Astrocyte of the hippocampus (primary cell): ENCODE measurements around the gene CCR6.

Source experiments
- DNase-seq: peaks from one replicate; pipeline ENCODE4 v3.0.0; 2011; ENCODE audit warnings: low read depth, low spot score

Gene CCR6

DNA sequence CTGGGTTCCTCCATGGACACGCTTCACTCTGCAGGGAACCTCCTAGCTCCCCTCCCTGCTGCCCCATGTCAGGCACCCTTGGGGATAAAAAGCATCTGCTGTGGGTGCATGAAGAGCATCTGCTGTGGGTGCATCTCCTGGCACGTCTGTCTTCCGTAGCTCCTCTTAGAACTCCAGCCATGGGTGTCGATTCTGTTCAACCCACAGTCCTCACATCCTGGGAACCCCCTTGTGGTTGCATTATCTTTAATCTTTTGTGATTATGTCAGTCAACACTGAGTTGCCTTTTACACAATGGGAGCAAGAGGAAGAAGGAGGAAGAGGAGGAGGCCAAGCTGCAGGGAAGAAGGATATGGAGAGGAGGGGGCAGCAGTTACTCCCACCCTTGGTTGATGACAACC is 24.1 kb upstream of the CCR6 start:
- no peak for DNase-seq

GRCh38 chr6:167099707-167100106 is 23.2 kb upstream of the CCR6 start:
- no peak for DNase-seq

DNA sequence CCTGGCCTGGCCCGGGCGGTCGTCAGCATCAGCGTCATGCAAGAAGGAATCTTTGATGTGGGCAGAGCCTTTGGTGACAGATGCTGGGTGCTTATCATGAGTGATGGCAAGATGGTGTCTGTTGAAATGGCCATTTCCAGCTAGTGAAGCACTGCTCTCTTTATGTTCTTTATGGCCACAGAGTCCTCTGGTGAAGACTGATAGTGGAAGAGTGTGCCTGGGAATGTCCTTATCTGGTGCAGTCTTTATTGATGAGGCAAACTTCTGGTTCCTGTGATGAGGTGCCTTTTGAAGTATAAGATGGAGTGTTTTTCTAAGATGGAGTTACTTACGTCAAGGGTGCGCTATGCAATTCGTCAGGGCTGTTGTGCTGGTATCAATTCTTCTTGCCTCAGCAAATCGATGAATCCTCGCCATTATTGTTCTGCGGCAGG is 22.6 kb upstream of the CCR6 start:
- DNase-seq, result no peak

- DNase-seq, result no peak
These were observed 20.6 kb upstream of the CCR6 start for GRCh38 chr6:167102318-167102717.

- DNase-seq, result no peak
These were observed 19.6 kb upstream of the CCR6 start for GRCh38 chr6:167103041-167103891.

DNA sequence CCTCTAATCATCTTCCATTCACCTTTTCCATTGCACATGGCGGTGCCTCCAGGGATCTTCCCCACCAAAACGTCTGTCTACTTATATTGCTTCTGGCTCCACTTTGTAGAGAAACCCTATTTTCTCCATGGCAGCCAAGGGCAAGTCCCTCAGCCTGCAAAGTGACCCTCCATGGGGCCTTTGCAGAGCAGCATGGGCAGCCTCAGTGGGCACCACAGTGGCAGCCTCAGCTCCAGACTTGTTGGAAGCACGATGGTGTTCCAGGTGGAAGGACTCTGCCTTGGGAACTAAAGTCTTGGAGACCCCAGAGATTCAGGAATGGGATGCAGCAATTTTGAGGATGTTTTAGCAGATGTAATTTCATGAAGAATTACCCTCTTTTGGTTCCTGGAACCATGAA is 18.5 kb upstream of the CCR6 start:
- DNase-seq, result no peak

GRCh38 chr6:167105060-167105459 is 17.8 kb upstream of the CCR6 start:
- no peak for DNase-seq

- DNase-seq, result no peak
These were observed 16.5 kb upstream of the CCR6 start for GRCh38 chr6:167106406-167106805.

DNA sequence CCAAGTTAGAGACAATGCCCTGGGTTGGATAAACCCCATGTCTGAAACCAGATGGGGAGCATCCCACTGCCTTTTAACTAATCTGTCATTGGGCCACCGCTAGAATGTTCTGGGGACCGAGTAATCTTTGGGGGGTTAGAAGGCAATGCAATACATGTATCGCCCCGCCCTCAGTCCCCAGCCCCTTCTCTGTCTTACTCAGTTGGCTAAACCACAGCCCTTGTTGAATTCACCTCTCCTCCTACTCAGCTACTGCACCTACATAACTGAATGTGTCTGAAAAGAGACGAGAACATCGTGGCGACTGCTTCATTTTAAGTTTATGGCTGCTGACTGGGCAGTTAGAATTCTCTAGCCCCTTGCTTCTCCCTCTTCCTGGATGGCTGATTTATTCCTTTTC is 15.1 kb upstream of the CCR6 start:
- no peak for DNase-seq

- no peak for DNase-seq
These were observed 14.6 kb upstream of the CCR6 start for GRCh38 chr6:167108278-167108677.

DNA sequence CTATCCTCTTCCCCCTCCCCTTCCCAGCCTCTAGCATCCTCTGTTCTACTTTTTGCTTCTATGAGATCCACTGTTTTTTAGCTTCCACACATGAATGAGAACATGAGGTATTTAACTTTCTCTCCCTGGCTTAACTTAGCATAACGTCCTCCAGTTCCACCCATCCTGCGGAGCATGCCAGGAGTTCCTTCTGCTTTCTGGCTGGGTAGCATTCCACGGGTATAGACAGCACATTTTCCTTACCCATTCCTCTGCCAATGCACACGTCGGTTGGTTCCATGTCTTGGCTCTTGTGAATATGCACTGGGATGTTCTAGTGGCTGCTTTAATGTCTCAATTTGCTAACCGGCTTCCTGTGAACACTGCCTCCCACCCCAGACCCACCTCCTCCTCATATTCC is 13.2 kb upstream of the CCR6 start:
- DNase-seq, result no peak

DNA sequence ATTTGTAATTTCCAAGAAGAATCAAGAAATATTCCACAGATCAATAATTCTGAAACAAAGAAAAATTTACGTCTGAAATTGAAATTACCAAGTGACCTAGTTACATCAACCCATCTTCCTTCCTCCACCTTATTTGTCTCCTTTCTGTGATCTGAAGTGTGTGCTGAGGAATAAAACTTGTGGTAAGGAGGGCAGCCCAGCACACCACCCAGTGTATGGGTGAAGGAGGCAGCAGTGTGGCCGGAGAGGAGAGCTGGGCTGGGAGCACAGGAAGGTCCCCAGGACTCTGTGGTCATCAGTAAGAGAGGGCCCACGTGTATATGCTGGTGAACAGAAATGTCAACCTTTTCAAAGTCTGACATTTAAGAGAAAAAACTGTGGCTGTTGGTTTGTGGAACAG is 11.3 kb upstream of the CCR6 start:
- DNase-seq, result no peak

- DNase-seq, result no peak
These were observed 10.5 kb upstream of the CCR6 start for GRCh38 chr6:167112421-167112820.

GRCh38 chr6:167113047-167113754 is 9.7 kb upstream of the CCR6 start:
- DNase-seq, result no peak

DNA sequence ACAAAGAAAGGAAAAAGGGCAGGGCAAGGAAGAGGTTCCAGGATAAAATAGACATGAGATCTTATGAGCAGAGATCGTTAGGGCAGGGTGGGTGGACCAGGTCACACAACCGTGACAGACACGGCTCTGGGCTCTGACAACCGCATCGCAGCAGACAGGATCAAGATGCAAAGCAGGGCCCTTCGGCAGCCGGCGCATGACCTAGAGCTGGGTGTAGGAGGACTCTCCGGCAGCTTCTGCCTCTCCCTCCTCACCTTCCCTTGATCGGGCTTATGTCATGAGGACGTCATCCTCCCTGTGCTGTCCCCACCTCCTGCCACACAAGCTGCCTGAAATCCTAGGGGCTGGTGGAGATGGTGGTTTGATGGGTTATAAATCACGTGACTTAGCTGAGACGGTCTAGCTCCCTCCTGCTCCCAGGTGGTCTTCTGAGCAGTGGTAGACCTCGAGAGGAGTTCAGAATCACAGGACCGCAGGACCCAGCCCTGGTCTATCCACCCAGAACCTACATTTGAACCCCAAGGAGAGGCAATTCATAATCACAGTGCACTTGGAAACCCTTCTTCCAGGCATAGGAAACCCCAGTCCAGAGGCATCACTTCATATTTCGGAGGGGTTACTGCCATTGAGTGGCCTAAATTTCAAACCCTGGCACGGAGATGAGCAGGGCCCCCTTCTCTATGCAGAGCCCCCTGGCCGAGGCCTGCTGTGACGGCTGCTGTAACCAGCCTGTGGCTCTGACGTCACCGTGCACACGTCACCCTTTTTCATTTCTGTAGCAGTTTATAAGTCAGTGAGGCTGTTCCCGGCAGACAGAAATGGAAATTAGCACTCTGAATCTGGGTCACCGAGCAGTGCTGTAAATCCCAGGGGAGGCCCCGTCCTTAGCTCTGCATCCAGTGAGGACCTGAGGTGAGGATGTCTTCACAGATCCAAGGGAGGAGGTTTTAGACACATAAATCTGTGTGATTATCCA is 8.7 kb upstream of the CCR6 start:
- DNase-seq, result no peak

- DNase-seq, result no peak
These were observed 7.8 kb upstream of the CCR6 start for GRCh38 chr6:167115054-167115453.

DNA sequence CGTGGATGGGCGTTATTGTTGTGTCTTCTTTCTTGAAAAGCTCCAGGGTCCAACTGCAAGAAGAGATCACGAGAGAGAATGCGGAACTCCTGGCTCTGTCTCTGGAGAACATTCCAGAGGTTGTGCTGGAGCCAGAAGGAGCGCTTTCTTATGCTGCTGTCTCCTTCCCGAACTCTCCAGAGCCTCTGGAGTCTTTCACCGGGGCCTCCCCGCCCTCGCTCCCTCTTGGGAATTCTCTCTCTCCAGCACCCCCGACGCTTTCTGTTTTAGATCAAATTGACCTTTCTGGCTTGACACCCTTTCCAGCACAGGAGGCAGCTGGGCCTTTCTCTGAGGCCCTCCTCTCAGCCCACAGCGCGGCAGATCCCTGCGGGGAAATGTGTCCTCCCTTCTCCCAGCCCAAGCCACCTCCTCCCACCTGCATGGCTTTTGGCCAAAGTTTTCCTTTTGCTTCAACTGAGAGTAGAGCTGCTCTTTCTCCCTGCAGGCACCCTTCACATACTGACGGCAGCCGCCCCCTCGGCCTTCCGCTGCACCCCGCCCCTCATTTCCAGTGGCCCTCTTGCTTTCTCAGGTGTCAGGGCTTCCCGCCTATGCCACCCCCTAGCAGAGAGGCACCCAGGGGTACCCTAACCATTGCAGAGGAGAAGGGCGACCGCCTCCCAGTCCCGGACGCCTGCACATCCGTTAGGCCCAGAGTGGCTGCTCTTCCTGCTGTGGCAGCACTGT is 6.6 kb upstream of the CCR6 start:
- DNase-seq, result no peak

- DNase-seq, result no peak
These were observed 6.1 kb upstream of the CCR6 start for GRCh38 chr6:167116838-167117228.

DNA sequence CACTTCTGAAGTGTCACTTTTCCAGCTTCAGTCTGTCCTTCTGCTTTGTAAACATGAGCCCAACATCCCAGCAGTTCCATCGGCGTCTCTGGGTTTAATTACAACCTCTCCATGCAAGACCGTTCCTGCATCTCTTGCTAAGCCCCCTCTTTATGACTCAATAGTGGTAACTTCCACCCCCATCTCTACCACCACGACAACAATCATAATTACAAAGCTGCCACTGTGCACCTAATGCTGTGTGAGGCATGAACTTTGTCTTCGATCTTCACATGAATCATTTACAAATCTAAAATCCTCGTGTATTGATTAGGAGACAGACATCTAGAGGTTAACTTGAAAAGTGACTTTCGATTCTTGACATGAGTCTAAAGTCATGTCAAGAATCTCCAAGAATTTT is 4.9 kb upstream of the CCR6 start:
- no peak for DNase-seq

DNA sequence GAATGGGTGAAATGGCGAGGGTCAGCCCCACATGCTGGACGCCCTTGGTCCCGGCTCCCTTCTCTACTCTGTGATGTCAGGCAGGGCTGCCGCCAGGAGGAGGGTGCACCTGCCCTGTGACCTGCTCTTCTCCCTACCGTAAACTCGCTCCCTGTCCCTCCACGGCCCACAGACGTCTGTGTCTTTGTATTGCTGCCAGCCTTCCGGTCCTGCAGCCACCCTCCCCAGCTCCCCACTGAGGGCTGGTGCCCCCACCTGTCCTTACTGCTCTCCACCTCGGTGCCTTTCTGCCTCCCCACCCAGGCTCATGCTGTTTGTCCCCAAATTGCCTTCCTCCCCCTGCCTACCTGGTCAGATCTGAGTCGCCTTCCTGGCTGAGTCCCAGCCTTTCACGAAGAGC is 4.1 kb upstream of the CCR6 start:
- DNase-seq, result no peak
